ENCODE results near the gene IRX3. TPM values are rescaled to one million over a fixed set of nuclear protein-coding genes. Genes with fewer than 3 reads are reported as not detected.

IRX3 gene
- total RNA-seq, 4 donors from 2014 or later: 4.0 to 22.6 (median 8.9) TPM

- H3K27ac ChIP-seq: no peak overlapping the region
Observed at GRCh38 chr16:54326266-54326662, 39.7 kb upstream of the IRX3 start.

GRCh38 chr16:54325616-54326265, 39.2 kb upstream of the IRX3 start:
- Histone ChIP-seq H3K36me3 (no peaks in the 10 kb centered on the region), H3K27ac (no peak overlapping the region), H3K4me1 (peaks cover 8 to 28% of the 10 kb centered on the region in 2 donors), H3K9me3 (no peaks in the 10 kb centered on the region), H3K4me3 (replicated peaks in 1 of 3) (no peak overlapping the region), H3K27me3 (no peaks in the 10 kb centered on the region)
- TF ChIP-seq CTCF (IDR thresholded peaks at IDR 0.05) (no peak), POLR2A (IDR thresholded peaks at IDR 0.05) (no peak)
- 54 to 71% methylated on average over 5 of the region's 5 CpGs for WGBS, 2 donors
- intact Hi-C loops (cut with DNase I): no loop called here
- DNase-seq: no peak

More at GRCh38 chr16:54326266-54326662, 39.7 kb upstream of the IRX3 start:
- no peaks in the 10 kb centered on the region for H3K27me3 ChIP-seq
- H3K4me1 ChIP-seq: peaks cover 8 to 28% of the 10 kb centered on the region in 2 donors
- H3K36me3 ChIP-seq: no peaks in the 10 kb centered on the region
- 55 to 60% methylated on average over 3 of the region's 3 CpGs for WGBS, 2 donors
- TF ChIP-seq POLR2A (IDR thresholded peaks at IDR 0.05) (no peak), CTCF (IDR thresholded peaks at IDR 0.05) (no peak)
- no peak for DNase-seq
- H3K9me3 ChIP-seq: no peaks in the 10 kb centered on the region
- intact Hi-C loops (cut with DNase I): no loop called here
- H3K4me3 ChIP-seq (replicated peaks in 1 of 3): no peak overlapping the region

GRCh38 chr16:54324716-54325115, 38.1 kb upstream of the IRX3 start:
- DNase-seq: peak; percentile 58 to 61
- no peak for TF ChIP-seq POLR2A (IDR thresholded peaks at IDR 0.05)
- TF ChIP-seq CTCF (IDR thresholded peaks at IDR 0.05): no peak
- Histone ChIP-seq H3K4me1 (peaks cover 8 to 28% of the 10 kb centered on the region in 2 donors), H3K4me3 (replicated peaks in 1 of 3) (no peak overlapping the region), H3K27me3 (no peaks in the 10 kb centered on the region), H3K9me3 (no peaks in the 10 kb centered on the region), H3K36me3 (no peaks in the 10 kb centered on the region), H3K27ac (no peak overlapping the region)
- intact Hi-C loops (cut with DNase I): no loop called here
- WGBS, 2 donors: 71% methylated on average over 2 of the region's 2 CpGs; no CpG with 5 or more reads in 1 of the 2 donors

GRCh38 chr16:54320697-54321340, 34.2 kb upstream of the IRX3 start:
- Histone ChIP-seq H3K27me3 (no peaks in the 10 kb centered on the region), H3K27ac (no peak overlapping the region), H3K4me3 (replicated peaks in 1 of 3) (no peak overlapping the region), H3K4me1 (peaks cover under 1 to 7% of the 10 kb centered on the region in 2 donors), H3K36me3 (no peaks in the 10 kb centered on the region), H3K9me3 (no peaks in the 10 kb centered on the region)
- TF ChIP-seq CTCF (IDR thresholded peaks at IDR 0.05): no peak
- intact Hi-C loops (cut with DNase I): no loop called here
- no peak for DNase-seq
- WGBS, 2 donors: 70 to 78% methylated on average over 9 of the region's 9 CpGs

GRCh38 chr16:54318941-54319340, 32.4 kb upstream of the IRX3 start:
- WGBS, 2 donors: 88 to 92% methylated on average over 1 of the region's 1 CpG
- Histone ChIP-seq H3K9me3 (no peaks in the 10 kb centered on the region), H3K36me3 (no peaks in the 10 kb centered on the region), H3K27ac (no peak overlapping the region), H3K4me3 (replicated peaks in 1 of 3) (no peak overlapping the region), H3K27me3 (no peaks in the 10 kb centered on the region), H3K4me1 (no peaks in the 10 kb centered on the region)
- intact Hi-C loops (cut with DNase I): no loop called here
- TF ChIP-seq POLR2A (IDR thresholded peaks at IDR 0.05) (no peak), CTCF (IDR thresholded peaks at IDR 0.05) (no peak)
- DNase-seq: no peak

Measured in thyroid gland (tissue), 4 donors.